Caki2 (cell line): Measurements from ENCODE around the gene HLCS. TPM values are rescaled to one million over a fixed set of nuclear protein-coding genes. Genes with fewer than 3 reads are reported as not detected.

Experiments used
- DNase-seq: peaks from one replicate; pipeline ENCODE4 v3.0.0-alpha.2; 2015; ENCODE audit warnings: low read depth
- in situ Hi-C: cut with HindIII; loops from 2 replicates; pipeline ENCODE4 v1.10.0; 2016; ENCODE audit warnings: low sequenced_read_pairs, low pct_unique_long_range_greater_than_20kb, mixed read lengths
- total RNA-seq: library from RNA; depleted of rRNA; stranded (reverse); fragments of >200 nt; shearing (Covaris generic); gene quantifications from 2 replicates; pipeline ENCODE4 v1.2.3, GENCODE V29; 2014; ENCODE audit warnings: low replicate concordance

The HLCS gene
- total RNA-seq, 1 experiment from 2014 or later, result 10.4 TPM

DNA sequence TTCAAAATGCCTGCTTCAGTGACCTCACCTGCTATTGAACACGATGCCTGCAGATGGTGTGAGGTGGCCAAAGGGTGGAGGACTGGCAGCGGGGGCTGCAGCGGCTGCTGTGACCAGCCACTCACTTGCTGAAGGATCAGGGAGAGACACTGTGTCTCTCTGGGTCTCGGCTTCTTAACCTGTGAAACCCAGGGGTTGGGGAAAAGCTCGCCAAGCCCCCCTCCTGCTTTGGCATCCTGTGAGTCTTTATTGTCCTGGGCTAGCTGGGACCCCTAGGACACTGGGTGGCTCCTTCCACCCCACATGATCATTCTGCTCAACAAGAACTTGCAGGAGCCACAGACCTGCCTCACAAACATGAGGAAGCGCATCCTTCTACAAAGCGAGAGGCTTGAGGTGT, 154.7 kb downstream of the HLCS start:
- in situ Hi-C loops, result no loop called here
- no peak for DNase-seq

DNA sequence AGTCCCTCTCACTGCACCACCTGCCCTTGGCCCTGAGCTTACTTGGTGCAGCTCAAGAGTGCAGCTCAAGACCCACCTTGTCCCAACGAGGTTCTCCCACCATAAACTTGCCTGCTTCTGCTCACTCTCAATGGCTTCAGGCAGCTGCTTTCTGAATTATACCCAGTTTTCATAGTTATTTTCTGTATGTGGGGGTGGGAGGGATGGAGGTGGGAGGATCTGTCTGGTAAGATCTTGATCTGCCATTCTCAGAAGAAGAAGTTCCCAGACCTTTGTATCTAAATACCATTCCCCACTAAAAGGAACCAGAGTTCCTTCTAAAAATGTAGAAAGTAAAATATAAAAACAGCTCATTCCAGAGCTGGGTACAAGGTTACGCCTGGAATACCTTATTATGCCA, 156.0 kb downstream of the HLCS start:
- in situ Hi-C loops, result no loop called here
- no peak for DNase-seq

DNA sequence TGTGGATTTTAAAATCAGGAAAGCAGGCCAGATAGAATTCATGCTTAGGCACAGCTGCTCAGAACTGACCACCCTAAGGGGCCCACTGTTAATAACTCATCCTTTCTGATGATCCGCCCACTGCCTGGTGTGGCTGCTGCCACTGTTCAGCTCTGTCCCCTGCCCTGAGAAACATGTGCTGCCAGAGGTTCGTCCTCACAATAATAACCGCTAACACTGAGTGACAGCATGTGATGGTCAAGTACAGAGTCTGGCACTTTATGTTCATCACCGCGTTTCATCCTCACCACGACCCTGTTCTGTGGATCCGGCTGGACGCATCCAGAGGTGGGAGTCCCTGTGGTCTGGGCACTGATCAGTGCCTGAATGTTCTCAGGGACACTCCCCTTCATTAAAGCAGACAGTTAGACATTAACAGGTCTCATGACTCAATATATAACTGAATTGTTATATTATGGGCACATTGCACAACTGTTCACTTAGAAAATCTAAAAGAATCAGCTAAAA, 159.0 kb downstream of the HLCS start:
- in situ Hi-C loops, result no loop called here
- peak; percentile 69 for DNase-seq

DNA sequence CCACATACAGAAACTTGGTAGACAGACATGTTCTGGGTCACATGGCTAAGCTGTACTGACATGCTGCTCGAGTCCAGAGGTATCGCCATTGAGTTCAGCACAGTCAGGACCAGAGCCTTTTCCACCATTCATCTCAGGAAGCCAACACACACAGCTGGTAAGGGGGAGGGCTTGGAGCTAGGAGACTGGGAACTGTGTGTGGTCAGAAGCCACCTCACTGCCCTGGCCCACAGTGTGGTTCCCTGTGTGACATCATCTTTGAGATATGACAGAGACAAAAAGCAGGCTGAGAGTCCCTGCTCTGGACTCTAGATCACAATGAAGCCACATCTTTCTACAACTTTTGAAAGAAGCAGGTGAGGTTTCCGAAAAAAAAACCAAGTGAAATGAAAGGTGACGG, 160.4 kb downstream of the HLCS start:
- DNase-seq, result no peak

DNA sequence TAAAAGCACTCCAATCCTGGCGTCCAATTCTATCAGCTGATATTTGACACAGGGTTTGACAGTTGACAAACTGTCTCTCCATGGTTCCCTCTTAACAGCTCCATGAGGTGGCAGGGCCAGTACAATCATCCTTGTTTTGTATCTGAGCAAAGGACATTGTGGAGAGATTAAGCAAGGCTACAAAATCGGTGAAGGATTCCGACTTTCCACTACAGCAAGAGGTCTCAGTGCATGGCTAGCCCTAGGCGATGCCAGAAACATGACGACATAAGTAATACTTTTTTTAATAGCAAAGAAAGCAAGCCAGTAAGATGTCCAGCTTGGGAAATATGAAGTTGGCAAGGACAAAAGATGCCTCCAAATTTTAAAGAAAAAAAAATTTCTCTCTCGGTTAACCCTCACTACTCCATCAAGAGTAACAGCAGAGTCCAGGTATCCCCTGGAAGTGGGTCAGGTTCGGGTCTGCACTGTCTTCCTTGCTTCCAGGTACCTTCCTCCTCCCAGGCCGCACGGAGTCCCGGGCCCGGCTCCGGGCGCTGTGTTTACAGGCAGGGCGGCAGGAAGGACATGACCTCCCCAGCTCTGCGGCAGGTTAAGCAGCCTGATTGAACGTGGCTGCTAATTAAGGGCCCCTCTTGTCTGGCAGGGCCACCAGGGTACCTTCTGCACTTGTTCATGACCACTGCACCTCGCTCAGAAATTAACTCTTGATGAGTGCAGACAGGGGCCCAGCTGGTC, 161.4 kb downstream of the HLCS start:
- in situ Hi-C loops, result no loop called here
- DNase-seq, result no peak

More for the DNA sequence above, 160.4 kb downstream of the HLCS start:
- in situ Hi-C loops, result no loop called here

DNA sequence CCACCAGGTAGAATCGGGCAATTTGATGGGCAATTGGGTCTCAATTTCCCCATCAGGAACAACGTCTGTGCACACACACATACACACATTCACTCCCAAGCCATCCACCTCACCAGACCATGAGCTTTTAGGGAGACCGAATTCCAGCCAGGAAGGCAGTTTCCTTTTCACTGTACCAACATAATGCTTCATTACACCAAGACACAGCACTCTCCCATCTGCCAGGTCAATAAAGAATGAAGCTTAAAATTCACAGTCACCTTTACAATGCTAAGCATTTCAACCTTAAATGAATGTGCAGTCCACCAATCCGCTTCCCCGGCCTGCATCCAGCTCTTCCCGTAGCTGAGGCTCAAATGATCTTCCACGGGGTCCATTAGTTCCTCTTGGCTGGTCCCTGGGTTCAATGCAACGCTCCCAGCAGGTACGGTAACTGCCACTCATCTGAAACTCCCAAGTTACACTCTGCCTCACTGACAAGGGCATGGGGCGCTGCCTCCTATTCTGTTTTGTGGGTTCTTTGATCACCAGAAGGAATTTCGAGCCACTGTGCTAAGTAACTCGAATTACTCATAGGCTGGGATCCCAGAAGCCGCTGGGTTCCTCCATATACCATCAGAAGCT, 162.5 kb downstream of the HLCS start:
- in situ Hi-C loops, result no loop called here

DNA sequence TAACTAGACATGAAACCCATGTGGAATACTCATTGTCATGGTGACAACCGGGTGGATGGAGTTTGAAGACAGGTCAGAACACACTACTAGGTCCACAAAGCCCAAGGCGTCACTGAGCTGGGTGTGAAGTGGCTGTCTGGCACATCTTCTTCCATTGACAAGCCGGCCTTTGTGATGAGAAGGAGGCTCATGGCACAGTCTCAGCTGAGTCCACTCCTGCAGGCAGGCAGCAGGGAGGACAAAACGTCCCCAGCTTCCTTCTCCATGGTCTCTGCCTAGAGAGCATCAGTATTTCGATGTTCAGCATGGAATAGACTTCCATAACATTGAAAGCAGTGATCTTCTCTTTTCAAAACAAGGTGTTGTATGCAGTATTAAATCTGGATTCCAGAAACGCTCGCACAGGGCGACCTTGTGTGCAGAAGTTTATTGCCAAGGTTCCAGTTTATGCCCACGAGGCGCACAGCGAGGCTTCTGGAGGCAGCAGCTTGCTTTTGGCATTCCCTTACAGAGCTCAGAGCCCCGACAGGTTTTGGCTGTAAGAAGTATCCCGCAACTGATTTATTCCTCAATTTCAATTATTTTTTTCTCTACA, 163.3 kb downstream of the HLCS start:
- no peak for DNase-seq
- in situ Hi-C loops, result no loop called here

More for the DNA sequence above, 162.5 kb downstream of the HLCS start:
- DNase-seq, result no peak

DNA sequence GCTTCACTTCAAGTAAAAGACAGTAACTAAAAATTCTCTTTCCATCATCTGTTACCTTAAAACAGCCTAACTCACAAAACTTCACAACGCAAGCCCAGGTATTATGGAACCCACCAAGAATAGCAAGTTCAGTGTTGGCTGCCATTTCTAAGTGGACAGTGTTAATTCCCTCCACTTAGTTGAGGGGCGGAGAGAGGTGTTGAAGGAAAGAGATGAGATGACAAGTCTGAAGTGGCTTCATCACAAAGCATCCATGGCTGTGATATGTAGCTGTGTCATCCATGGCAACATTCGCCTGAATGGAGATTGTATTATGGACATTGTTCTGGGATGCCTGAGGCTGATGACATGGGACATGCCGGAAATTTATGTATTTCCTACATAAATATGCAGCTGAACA, 165.7 kb downstream of the HLCS start:
- in situ Hi-C loops, result no loop called here
- no peak for DNase-seq

DNA sequence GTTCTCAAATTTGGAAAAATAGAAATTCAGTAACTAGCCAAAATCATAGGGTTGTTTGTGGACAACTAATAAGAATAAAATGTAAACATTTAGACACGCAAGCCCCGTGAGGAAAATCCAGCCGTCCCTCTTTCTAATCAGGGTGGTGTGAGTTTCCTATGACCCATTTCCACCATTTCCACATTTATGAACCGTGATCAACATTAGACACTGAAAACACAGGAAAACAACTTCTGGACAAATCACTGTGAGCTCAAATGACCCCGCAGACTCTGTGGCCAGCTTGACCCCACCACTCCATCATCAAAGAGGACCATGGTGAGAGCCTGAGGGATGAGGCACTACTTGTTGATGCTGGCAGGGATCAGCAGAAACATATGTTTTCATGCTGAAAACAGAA, 166.6 kb downstream of the HLCS start:
- no peak for DNase-seq
- in situ Hi-C loops, result no loop called here

DNA sequence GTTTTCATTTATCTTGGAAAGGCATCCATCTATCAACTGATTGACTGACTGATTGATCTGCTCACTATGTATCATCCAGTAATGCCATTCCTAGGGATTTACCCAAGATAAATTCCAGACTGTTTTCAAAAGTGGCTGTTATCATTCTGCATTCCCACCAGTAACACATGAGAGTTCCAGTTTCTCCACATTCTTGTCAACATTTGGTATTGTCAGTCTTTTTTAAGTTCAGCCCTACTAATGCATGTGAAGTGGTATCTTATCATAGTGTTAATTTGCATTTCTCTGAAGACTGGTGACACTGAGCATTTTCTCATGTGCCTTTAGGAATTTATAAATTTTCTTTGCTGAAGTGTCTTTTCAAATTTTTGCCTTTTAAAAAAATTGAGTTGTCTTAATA, 168.0 kb downstream of the HLCS start:
- in situ Hi-C loops, result no loop called here
- no peak for DNase-seq

DNA sequence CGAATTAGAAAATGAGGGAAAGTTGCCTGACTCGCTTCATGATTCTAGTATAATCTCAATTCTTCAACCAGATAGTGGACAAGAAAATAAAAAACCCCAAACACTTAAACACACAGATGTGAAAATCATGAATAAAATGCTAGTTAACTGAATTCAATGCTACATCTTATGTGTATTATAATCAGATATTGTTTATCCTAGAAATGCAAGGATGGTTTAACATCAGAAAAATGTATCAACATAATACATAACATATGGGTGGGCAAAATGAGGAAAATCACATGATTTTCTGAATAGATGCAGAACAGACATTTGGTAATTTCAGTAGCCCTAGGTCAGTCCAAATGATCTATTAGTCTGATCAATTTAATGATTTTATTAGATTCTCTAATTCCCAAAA, 170.4 kb downstream of the HLCS start:
- DNase-seq, result no peak
- in situ Hi-C loops, result no loop called here

DNA sequence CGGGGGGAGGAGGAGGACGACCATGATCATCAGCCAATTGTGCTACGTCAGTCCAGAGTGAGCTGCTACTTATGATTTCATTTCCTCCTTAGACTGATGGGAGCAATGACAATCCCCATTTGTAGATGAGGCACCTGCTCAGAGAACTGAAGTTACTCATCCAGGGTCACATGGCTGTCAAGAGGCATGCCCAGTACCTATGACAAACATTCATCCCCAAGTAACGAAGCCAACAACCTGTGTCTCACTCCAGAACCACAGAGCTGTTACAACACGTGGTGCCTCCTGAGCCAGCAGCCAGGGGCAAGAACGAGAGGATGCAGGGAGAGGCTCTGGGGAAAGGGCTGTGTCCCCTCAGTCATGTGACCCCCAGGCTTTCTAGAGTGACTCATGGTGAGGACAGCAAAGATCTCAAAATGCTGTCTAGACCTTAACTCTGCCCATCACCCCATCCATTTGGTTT, 173.9 kb downstream of the HLCS start:
- DNase-seq, result peak; percentile 85
- in situ Hi-C loops, result no loop called here

DNA sequence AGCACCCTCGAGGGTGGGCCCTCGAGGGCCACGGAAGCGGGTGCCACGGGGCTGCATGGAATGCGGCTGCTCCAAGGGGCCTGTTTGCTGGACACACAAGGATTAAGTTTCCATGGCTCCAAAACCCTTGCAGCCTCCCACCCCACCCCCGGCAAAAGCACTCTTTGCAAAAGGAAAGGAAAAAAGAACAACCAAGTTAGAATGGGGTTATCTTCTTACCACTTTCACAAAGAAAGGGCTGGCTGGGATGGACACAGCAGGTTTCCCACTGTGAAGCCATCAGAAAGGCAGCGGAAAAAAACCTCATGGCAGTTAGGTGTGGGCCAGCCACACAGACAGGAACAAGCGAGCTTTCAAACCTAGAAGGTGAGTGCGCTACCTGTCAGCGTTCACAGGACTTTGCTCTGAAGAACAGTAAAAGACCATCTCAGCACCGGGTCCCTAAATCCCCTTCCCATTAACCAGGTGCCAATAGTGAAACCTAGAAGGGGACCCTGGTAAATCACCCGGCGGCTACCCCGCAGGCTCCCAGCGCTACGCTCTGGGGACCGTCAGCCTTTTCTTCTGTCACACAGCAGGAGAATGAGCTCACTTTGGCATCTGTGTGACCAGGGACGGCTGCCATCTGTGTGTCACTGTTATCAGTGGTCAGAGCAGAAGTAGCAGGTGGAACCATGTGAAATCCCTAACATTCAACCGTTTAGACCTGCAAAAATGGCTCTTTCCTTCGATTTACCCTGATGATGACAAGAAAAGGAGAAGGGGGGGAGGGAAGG, 174.6 kb downstream of the HLCS start:
- no peak for DNase-seq
- in situ Hi-C loops, result no loop called here

DNA sequence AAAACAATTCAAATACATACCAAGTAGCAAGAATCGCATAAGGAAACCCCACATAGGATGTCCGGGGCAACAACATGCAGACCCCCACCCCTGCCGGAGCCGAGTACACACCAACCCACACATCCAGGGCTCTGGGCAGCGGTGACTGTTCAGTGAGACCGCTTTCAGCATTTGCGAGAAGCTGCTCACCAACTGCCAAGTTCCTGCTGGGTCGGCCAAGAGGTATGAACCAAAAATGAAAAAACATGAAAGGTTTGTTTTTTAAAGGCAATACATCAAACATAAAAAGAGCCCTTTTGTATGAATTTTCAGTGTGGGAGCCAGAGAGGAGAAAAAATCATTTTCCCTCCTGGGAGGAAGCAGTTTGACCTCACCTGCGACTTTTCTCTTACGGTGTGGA, 175.3 kb downstream of the HLCS start:
- in situ Hi-C loops, result no loop called here
- no peak for DNase-seq

DNA sequence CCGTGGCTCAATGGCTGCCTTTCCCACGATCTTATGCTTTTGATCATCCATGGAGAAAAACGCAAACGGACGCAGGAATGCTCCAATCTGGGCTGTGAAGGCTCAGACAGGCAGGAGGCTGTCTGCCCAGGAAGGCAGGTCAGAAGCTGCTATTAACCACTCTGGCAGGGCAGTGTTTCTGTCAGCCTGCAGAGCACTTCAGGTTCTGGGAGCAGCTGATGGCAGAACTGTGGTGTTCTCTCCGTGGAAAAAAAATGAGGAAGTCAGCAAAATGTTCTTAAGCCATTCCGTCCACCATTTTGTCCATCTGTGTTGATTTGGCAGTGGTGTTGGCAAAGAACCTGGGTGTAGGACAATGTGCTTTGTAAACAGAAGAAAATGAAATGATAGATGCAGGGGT, 175.9 kb downstream of the HLCS start:
- in situ Hi-C loops, result no loop called here
- no peak for DNase-seq

DNA sequence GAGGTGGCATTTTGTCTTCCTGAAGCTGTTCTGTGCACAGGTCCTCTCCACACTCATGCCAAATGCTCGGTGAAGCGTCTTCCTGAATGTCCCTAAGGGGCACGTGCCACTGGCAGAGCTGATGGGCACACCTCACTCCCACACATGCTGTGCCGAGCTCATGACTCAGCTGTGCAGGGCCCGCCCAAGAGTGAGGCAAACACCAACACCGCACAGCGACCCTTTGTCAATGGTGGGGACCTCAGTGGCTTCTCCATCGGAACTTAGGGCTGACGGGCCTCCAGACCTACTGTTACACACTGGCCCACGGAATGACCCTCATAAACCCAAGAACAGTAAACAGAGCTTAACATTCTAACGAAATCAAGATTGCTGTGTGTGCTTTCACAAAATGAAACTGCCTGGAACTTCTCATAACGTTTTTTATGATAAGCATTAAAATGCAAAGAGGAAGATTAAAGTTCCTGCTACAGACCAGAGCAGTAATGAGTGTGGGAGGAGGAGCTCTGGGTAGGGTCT, 178.3 kb downstream of the HLCS start:
- DNase-seq, result peak; percentile 68
- in situ Hi-C loops, result no loop called here

DNA sequence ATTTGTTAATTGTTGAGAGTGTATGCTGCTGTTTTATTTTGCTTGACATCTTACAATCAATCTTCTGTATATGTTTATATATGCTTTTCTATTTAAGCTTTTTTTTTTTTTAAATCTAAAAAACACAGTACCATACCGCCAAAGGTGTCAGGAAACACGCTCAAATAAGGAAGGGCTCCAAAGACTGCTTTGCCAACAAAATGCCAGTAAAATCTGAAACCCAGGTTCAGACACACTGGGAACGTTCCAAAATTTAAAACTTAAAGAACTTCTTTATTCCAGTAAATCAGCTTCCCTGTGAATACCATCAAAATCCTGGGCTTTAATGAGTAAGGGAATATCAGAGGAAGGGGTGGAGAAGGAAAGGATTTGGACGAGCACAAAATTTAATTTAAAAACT, 180.3 kb downstream of the HLCS start:
- DNase-seq, result no peak
- in situ Hi-C loops, result no loop called here

DNA sequence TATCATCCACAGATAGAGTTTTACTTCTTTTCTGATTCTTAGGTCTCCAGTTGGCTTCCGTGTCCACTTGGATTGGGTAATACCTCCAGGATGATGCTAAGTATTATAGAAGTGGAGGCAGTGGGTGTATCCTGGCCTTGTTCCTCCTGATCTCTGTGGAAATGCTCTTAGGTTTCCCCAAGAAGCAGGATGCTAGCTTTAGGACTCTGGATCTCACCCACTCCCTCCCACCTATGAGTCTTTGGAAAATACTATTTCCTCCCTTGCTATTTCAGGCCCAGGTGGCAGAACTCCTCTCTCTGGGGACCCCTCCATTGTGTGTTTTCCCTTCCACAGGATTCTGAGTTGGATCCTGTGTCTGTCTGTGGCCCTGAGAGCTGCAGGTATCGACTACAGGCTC, 180.9 kb downstream of the HLCS start:
- DNase-seq, result no peak

DNA sequence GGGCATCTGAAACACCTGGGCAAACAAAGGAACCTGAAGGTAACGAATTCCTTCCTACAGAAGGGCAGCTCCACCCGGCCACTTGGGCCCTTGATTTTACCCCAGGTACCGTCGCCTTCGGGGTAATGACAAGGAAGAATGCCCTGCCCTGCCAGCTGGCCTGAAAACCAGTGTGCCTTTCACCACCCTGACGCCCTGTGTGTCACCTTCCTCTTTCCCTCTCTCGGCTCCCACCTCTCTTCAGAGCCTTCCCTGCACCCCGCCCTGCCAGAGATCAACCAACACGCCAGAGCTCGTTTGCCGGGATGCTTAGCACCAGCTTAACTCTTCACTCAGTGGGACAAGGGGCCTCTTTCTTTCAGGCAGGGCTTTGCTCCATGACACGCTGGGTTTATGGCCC, 181.5 kb downstream of the HLCS start:
- no peak for DNase-seq
- in situ Hi-C loops, result no loop called here

More for the DNA sequence above, 180.9 kb downstream of the HLCS start:
- in situ Hi-C loops, result no loop called here
